HepG2 (cell line): Measurements from ENCODE around the gene ZBTB8OS. TPM values are rescaled to one million over a fixed set of nuclear protein-coding genes. Genes with fewer than 3 reads are reported as not detected.

Experiments
- ATAC-seq: fragments of 200-7000 bp; cut with Tn5 transposase; 3 replicates; pipeline ENCODE4 v1.9.1; 2020; ENCODE audit warnings: mild to moderate bottlenecking, moderate library complexity
- BruUV-seq: library from RNA; stranded (reverse); fragments of 400-500 nt; replicated peaks from 2 replicates; lab custom pipeline; 2021; lab: Mats Ljungman, UMichigan
- CTCF ChIA-PET: fragments of 300-600 bp; formaldehyde crosslinking; extraction: SDS; loops from one replicate; lab custom pipeline; 2021; ENCODE audit warnings: low total read pairs, inconsistent platforms, low intra/inter-chr PET ratio; lab: Yijun Ruan, JAX
- POLR2A ChIA-PET: fragments of 350-600 bp; sonication (Branson Sonifier 250); formaldehyde crosslinking; loops from one replicate; lab custom pipeline; 2020; ENCODE audit warnings: antibody characterized with exemption, inconsistent platforms; lab: Yijun Ruan, JAX
- DNase-seq: peaks from one replicate; pipeline ENCODE4 v3.0.0-alpha.2; 2015; ENCODE audit warnings: low spot score
- FAIRE-seq: peaks from 3 replicates; lab custom pipeline; 2011; peaks lifted over from hg19 to GRCh38; lab: Jason Lieb, UNC
- H2AFZ ChIP-seq: one replicate; pipeline ENCODE4 v1.6.1; 2011; ENCODE audit warnings: low read length, inconsistent platforms
- H3K27ac ChIP-seq: fragments of 300-600 bp; 3 replicates; pipeline ENCODE4 v1.8.0; 2011; ENCODE audit warnings: mixed run types, mild to moderate bottlenecking, mixed read lengths, low read length, inconsistent platforms; ENCODE audit not compliant: insufficient read depth; ENCODE audit errors: extremely low read length
- H3K27me3 ChIP-seq, 2 experiments: fragments of 200-600 bp in 1 of 2; 2 replicates in 1 of 2; 3 replicates in 1 of 2; pipeline versions ENCODE4 v1.6.0 to v1.8.0; 2011; ENCODE audit warnings: low read length in 2 of 2, mild to moderate bottlenecking in 2 of 2, moderate library complexity in 2 of 2, inconsistent platforms in 1 of 2; ENCODE audit not compliant: insufficient read depth in 2 of 2, control insufficient read depth in 1 of 2
- H3K36me3 ChIP-seq, 2 experiments: fragments of 200-600 bp in 1 of 2; replicated peaks in 1 of 2; 2 replicates in 1 of 2; 3 replicates in 1 of 2; pipeline versions ENCODE4 v1.5.1 to v1.8.0; 2011; ENCODE audit warnings: low read length in 2 of 2, inconsistent platforms in 1 of 2; ENCODE audit not compliant: insufficient read depth in 2 of 2, control insufficient read depth in 1 of 2
- H3K4me1 ChIP-seq: 2 replicates; pipeline ENCODE4 v1.5.1; 2012; ENCODE audit warnings: low read length, inconsistent platforms; ENCODE audit not compliant: insufficient read depth
- H3K4me2 ChIP-seq: 2 replicates; pipeline ENCODE4 v1.6.0; 2011; ENCODE audit warnings: low read depth, low read length, inconsistent platforms
- H3K4me3 ChIP-seq, 3 experiments: fragments of 200-600 bp in 1 of 3; sonication (generic), shearing (Covaris generic) in 1 of 3; replicated peaks in 1 of 3; 2 replicates each; pipeline ENCODE4 v1.5.1; 2011 to 2016; ENCODE audit warnings: low read length in 3 of 3, inconsistent platforms in 2 of 3, low read depth in 2 of 3, mild to moderate bottlenecking in 2 of 3, control low read depth in 1 of 3, mixed read lengths in 1 of 3; ENCODE audit not compliant: insufficient read depth in 1 of 3
- H3K79me2 ChIP-seq: one replicate; pipeline ENCODE4 v1.6.1; 2011; ENCODE audit warnings: low read length, inconsistent platforms; ENCODE audit not compliant: insufficient read depth
- H3K9ac ChIP-seq: 2 replicates; pipeline ENCODE4 v1.6.0; 2011; ENCODE audit warnings: mild to moderate bottlenecking, low read depth, low read length, inconsistent platforms; ENCODE audit not compliant: insufficient read depth
- H3K9me3 ChIP-seq: 2 replicates; pipeline ENCODE4 v1.5.1; 2012; ENCODE audit warnings: mild to moderate bottlenecking, low read length
- H4K20me1 ChIP-seq: 2 replicates; pipeline ENCODE4 v1.6.0; 2011; ENCODE audit warnings: inconsistent platforms, mild to moderate bottlenecking, low read length, moderate library complexity; ENCODE audit not compliant: insufficient read depth
- AHR ChIP-seq: IDR thresholded peaks from 2 replicates; pipeline ENCODE4 v1.6.1; 2018; ENCODE audit warnings: missing genetic modification reagents, missing compliant biosample characterization
- GPN1 ChIP-seq: sonication (generic); formaldehyde crosslinking; IDR thresholded peaks from 2 replicates; pipeline ENCODE4 v1.5.1; 2020; ENCODE audit warnings: missing genetic modification reagents, borderline replicate concordance
- HNF1A ChIP-seq, 2 experiments: sonication (generic) in 1 of 2; formaldehyde crosslinking in 1 of 2; IDR thresholded peaks; 2 replicates each; pipeline versions ENCODE4 v1.4.0 to v1.6.1; 2016 to 2020; ENCODE audit warnings: borderline replicate concordance in 1 of 2, low read depth in 1 of 2, mild to moderate bottlenecking in 1 of 2, missing genetic modification reagents in 1 of 2
- HOXA7 ChIP-seq: sonication (generic); formaldehyde crosslinking; IDR thresholded peaks from 2 replicates; pipeline ENCODE4 v1.8.1; 2022; ENCODE audit warnings: mild to moderate bottlenecking, missing genetic modification reagents, moderate library complexity
- PPARG ChIP-seq: conservative IDR thresholded peaks from 2 replicates; pipeline ENCODE4 v1.6.1; 2016; ENCODE audit warnings: missing biosample characterization, missing genetic modification reagents
- SNAPC5 ChIP-seq: sonication (generic); formaldehyde crosslinking; IDR thresholded peaks from 2 replicates; pipeline ENCODE4 v1.8.1; 2023; ENCODE audit warnings: mild to moderate bottlenecking, missing genetic modification reagents, borderline replicate concordance
- TBX3 ChIP-seq: fragments of 450-650 bp; IDR thresholded peaks from 2 replicates; pipeline ENCODE4 v1.6.1; 2017; ENCODE audit warnings: antibody characterized with exemption, mild to moderate bottlenecking, inconsistent platforms, borderline replicate concordance
- ZMYM3 ChIP-seq: sonication (generic); formaldehyde crosslinking; IDR thresholded peaks from 2 replicates; pipeline ENCODE4 v1.5.1; 2020; ENCODE audit warnings: mild to moderate bottlenecking, missing genetic modification reagents
- ZNF143 ChIP-seq: sonication (generic); formaldehyde crosslinking; IDR thresholded peaks from 2 replicates; pipeline ENCODE4 v1.4.0; 2020; ENCODE audit warnings: missing genetic modification reagents
- ZNF75D ChIP-seq: sonication (generic); formaldehyde crosslinking; IDR thresholded peaks from 2 replicates; pipeline ENCODE4 v1.8.1; 2023; ENCODE audit warnings: missing genetic modification reagents, mild to moderate bottlenecking, borderline replicate concordance
- WGBS: methylation state at CpG from one replicate; pipeline ENCODE4 v1.1.6; 2017; ENCODE audit warnings: low lambda C conversion rate; 5-methylcytosine and 5-hydroxymethylcytosine counted together
- in situ Hi-C: cut with HindIII; loops from 2 replicates; pipeline ENCODE4 v1.10.0; 2017; ENCODE audit warnings: low pct_unique_long_range_greater_than_20kb; ENCODE audit not compliant: extremely low pct_ligation_motif_present
- intact Hi-C: fragments of 100-400 bp; cut with micrococcal nuclease; formaldehyde crosslinking; loops from one replicate; pipeline ENCODE4 v1.10.0; 2022; ENCODE audit not compliant: unreplicated experiment
- polyA plus RNA-seq, 8 experiments: library from polyadenylated mRNA; depleted of rRNA in 3 of 8; stranded (reverse) in 7 of 8; unstranded in 1 of 8; fragments of >200 nt; fragmentation: Illumina TruSeq in 4 of 8; extraction: Trizol in 4 of 8; gene quantifications; 2 replicates each; pipeline versions ENCODE4 v1.2.1 to v1.2.3, GENCODE V29; 2011 to 2016; ENCODE audit warnings: low read depth in 4 of 8, missing spikeins in 1 of 8, mixed read lengths in 1 of 8; ENCODE audit not compliant: insufficient read depth in 1 of 8
- total RNA-seq, 5 experiments: library from RNA; depleted of rRNA; stranded (reverse); fragments of >200 nt; fragmentation: Illumina TruSeq; extraction: Trizol; gene quantifications; 2 replicates each; pipeline ENCODE4 v1.2.3, GENCODE V29; 2016; ENCODE audit warnings: low read depth in 1 of 5

The ZBTB8OS gene
- total and polyA plus RNA-seq, 2 of the 13 experiments (the other 11 are each of a cell fraction or from before 2014, with no cell fraction given) = 57.7 to 84.8 TPM

DNA sequence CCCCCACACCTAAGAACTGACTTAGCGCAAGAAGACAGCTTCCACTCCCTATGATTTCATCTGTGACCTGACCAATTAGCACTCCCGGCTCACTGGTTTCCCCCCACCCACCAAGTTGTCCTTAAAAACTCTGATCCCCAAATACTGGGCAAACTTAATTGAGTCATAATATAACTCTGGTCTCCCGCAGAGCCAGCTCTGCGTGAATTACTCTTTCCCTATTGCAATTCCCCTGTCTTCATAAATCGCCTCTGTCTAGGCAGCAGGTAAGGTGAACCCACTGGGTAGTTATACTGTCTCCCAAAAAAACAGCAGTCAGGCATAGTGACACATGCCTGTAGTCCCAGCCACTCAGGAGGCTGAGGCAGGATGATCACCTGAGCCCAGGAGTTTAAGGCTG is 36.9 kb downstream of the ZBTB8OS start:
- Histone ChIP-seq H3K79me2 (no peaks in the 10 kb centered on the region), H3K36me3 (no peaks in the 10 kb centered on the region), H3K4me3 (no peak overlapping the region), H3K4me2 (no peak overlapping the region), H3K9ac (no peak overlapping the region), H4K20me1 (no peaks in the 10 kb centered on the region), H3K27ac (no peak overlapping the region)
- FAIRE-seq (no peak), ATAC-seq (no peak)
- in situ Hi-C loops = no loop called here
- TF ChIP-seq ZNF143 (CRISPR knock-in tag) = no peak
- no peak for TF ChIP-seq HOXA7 (CRISPR knock-in tag)
- TF ChIP-seq SNAPC5 (CRISPR knock-in tag) = no peak
- no peak for TF ChIP-seq PPARG (CRISPR knock-in tag)
- TF ChIP-seq, all 625 proteins: peak for 0
- intact Hi-C loops = no loop called here
- POLR2A ChIA-PET = interaction anchor here (0.7 kb wide), 1 partner anchor 74 kb away, joined by 3 read pairs; no protein-coding TSS in a partner anchor
- H2AFZ ChIP-seq = no peak overlapping the region
- 98% methylated on average over 5 of the region's 5 CpGs for WGBS
- no peak for DNase-seq
- no TSS peak for BruUV-seq
- H3K9me3 ChIP-seq = no peaks in the 10 kb centered on the region
- H3K4me1 ChIP-seq = peaks cover 15% of the 10 kb centered on the region
- no peaks in the 10 kb centered on the region; a peak in 1 of 5 replicates for H3K27me3 ChIP-seq
- CTCF ChIA-PET = no interaction called here

DNA sequence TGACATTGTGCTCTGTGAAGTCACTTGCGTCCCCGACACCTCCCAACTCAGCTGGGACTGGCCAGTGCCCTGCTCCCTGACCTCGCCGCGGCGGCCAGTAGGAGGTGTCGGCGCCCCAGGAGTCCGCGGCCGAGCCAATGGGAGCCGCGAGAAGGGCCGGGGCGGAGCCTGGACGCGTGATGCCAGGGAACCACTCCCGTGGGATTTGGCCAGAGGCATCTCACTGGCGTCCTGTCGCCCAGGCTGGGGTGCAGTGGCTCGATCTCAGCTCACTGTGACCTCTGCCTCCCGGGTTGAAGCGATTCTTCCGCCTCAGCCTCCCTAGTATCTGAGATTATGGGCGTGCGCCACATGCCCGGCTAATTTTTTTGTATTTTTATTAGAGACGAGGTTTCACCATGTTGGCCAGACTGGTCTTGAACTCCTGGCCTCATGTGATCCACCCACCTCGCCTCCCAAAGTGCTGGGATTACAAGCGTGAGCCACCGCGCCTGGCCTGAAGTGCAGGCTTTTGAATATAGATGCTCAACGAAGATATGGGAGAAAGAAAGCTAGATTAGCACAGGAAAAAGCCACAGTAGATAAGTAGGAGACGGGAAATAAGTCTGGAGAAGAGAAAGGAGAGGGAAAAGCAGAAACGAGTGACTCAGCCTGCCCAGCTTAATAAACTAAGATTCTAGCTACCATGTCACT is 38.0 kb downstream of the ZBTB8OS start:
- peak overlapping the region; percentile 73 for H3K27ac ChIP-seq
- CTCF ChIA-PET = no interaction called here
- ATAC-seq = peak; percentile 100
- H3K4me1 ChIP-seq = peaks cover 15% of the 10 kb centered on the region
- H3K36me3 ChIP-seq = no peaks in the 10 kb centered on the region
- BruUV-seq = TSS peak; percentile 98
- H4K20me1 ChIP-seq = no peaks in the 10 kb centered on the region
- POLR2A ChIA-PET = interaction anchor here (0.7 to 1.8 kb wide), 7 partner anchors 10 to 599 kb away, joined by 3 to 6 read pairs (median 4); partner anchors contain the start of genes KHDRBS1, RBBP4 and ZBTB8OS
- in situ Hi-C loops (no loop called here), intact Hi-C loops (no loop called here)
- H3K27me3 ChIP-seq = no peaks in the 10 kb centered on the region; a peak in 1 of 5 replicates
- no peaks in the 10 kb centered on the region for H3K79me2 ChIP-seq
- peak; percentile 82 for DNase-seq
- FAIRE-seq = peak; percentile 76
- H3K9ac ChIP-seq = peak overlapping the region; percentile 79
- 20% methylated on average over 15 of the region's 35 CpGs for WGBS
- H3K9me3 ChIP-seq = no peaks in the 10 kb centered on the region
- no peak overlapping the region for H2AFZ ChIP-seq
- peak overlapping the region; percentile 97 for H3K4me2 ChIP-seq
- peak overlapping the region; percentile 74 to 90 (median 74) for H3K4me3 ChIP-seq
- TF ChIP-seq TBX3 (peak; percentile 83), GPN1 (CRISPR knock-in tag) (no peak), AHR (CRISPR knock-in tag) (no peak), ZMYM3 (CRISPR knock-in tag) (peak; percentile 44; the same call in 1 of the 2 replicates), ZNF75D (CRISPR knock-in tag) (no peak), HNF1A (IDR thresholded peaks at IDR 0.05; ENCODE audit: low read depth) (no peak), HNF1A (CRISPR knock-in tag; IDR thresholded peaks at IDR 0.05; ENCODE audit: borderline replicate concordance) (peak; percentile 38; the same call in 1 of the 2 replicates)
